Measurements from ENCODE around the gene IMPACT.

- TF ChIP-seq CTCF (IDR thresholded peaks at IDR 0.05; ENCODE audit: low read depth, low read length, poor library complexity, severe bottlenecking) (no peak), EZH2phosphoT487 (IDR thresholded peaks at IDR 0.05; ENCODE audit: borderline replicate concordance, low read length) (no peak)
These were observed 49.6 kb downstream of the IMPACT start for GRCh38 chr18:24475926-24476589.

Measured in DOHH2 (cell line).